HG02943 (cell line): ENCODE results near the gene VPS37D.
"Not testable (repeated sequence)": the region's sequence is repeated elsewhere in the genome, so short reads cannot be mapped to it uniquely, and the experiment has no call there.

Experiments used
- ATAC-seq: cut with Tn5 transposase; IDR thresholded peaks from one replicate; pipeline ENCODE4 v1.9.1; 2021; ENCODE audit warnings: mild to moderate bottlenecking, low read depth, moderate library complexity; ENCODE audit not compliant: unreplicated experiment

VPS37D gene

DNA sequence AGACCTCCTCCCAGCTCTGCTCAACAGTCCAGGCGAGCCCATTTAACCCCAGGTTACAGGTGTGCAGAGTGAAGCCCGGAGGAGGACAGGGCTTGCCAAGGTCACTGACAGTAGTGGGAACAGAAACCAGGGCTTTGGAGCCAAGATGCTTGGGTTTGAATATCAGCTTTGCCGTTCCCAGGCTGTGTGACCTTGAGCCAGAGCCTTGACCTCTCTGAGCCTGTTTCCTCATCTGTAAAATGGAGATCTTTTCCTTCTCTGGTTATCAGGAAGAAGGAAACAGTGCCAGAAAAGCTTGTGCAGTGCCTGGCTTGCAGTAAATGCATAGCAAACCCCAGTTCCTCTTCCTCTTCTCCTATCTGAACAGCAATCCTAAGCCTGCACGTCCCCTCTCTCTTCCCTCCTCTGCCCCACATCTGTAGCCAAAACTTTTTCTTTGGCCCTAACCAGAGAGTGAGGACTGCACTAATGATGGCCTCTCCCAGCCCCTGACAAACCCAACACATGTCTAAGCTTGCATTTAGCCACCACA is 21.9 kb upstream of the VPS37D start:
- no peak for ATAC-seq

DNA sequence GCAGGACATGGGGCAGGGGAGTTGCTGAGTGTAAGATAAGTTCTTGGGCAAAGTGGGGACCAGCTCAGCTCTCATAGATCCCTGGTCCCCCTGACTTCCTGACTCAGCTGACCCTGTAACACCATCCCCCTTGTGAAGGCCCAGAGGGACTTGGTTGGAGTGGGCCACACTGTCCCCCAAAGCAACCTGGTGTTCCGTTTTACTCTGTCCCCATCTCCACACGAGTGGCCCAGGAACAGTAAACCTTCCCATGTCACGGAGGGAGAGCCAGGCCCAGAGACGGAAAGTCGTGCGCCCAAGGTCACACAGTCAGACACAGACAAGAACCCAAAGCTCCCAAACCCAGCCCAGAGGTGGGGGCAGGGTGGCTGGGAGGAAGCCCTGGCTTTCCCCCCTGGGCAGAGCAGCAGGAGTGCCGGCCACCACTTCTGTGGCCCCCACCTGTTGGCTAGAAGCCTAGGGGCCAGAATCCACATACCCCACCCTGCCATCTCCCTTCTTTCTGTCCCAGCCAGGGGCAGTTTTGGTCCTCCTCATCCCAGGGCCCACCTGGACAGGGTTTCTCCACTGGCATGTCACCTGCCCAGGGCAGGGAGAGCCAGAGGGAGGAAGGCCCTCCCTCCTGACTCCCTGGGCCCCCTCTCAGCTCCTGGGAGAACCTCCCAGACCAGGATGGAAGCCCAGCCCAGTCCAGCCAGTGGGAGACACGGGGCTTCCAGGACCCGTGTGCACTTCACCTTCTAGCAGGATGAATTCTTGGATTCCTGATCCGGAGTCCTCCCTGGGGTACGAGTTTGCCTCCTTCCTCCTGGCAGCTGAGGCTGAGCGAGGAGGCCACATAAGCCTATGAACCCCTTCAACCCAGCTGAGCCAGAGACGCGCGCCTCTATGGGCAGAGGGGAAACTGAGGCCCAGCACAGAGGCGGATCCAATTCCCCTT is 20.6 kb upstream of the VPS37D start:
- no peak for ATAC-seq

DNA sequence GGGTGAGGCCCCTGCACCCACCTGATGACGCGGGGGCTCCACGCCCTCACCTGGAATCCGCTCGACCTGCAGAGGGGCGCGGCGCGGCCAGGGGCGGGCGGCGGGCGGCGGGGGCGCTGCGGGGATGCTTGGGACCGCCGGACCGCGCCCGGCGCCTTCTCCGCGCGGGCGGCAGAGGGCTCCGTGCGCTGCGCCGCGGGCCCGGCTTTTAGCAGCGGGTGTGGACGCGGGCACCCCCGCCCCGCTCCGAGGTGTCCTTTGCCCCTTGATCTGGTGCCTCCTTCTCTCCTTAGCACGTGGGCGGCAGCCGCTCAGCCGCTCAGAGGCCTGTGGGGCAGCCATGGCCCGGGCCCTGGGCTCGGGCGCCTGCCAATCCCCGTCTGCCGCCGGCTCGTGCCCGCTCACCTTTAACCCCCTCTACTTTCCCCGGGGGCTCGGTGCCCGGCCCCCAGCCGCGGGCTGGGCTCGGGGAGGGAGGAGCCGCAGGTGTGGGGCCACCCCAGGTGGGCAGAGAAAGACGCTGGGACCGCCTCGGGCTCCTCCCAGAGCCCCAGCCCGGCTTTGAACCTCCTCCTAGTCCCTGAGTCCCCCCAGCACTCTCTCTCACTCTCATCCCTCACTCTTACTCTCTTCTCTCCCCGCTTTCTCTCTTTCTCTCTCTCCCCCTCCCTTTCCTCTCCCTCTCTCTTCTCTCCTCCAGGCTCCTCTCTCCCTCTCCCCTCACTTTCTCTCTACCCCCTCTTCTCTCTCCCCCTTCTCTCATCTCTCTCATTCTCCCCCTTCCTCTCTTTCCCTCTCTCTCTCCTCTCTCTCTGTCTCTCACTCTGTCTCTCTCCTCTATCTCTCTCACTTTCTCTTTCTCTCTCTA is 19.7 kb upstream of the VPS37D start:
- no peak for ATAC-seq

DNA sequence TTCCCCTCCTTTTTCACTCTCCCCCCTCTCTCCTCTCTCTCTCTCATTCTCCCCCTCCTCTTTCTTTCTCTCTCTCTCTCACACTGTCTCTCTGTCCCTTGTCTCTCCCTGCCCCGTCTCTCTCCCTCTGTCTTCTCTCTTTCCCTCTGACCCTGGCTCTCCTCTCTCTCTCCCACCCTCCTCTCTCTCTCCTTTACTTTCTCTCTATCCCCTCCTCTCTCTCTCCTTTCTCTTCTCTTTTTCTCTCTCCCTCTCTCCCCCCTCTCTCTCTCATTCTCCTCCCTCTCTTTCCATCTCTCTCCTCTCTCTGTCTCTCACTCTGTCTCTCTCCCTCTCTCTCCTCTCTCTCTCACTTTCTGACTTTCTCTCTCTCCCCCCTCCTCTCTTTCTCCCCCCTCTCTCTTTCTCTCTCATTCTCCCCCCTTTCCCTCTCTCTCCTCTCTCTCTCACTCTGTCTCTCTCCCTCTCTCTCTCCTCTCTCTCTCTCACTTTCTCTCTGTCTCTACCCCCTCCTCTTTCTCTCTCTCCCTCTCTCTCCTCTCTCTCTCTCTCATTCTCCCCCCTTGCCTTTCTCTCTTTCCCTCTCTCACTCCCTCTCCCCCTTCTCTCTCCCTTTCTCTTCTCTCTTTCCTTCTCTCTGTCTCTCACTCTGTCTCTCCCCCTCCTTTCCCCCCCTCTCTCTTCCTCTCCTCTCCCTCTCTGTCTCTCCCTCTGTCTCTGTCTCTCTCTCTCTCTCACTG is 18.9 kb upstream of the VPS37D start:
- ATAC-seq, result no peak

DNA sequence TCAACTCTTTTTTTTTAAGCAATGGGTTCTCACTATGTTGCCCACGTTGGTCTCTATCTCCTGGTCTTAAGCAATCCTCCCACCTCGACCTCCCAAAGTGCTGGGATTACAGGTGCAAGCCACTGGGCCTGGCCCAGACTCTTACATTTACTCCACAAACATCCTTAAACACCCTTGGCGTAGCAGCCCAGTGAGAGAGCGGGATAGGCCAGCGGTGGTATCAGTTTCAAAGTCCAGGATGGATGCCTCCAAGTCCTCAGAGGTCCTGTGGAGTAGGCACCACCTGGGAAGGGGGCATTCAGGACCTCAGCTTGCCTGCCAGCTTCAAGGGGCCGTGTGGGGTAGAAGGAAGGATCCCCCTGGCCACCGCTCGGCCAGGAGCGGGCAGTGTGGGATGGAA is 18.1 kb upstream of the VPS37D start:
- no peak for ATAC-seq

DNA sequence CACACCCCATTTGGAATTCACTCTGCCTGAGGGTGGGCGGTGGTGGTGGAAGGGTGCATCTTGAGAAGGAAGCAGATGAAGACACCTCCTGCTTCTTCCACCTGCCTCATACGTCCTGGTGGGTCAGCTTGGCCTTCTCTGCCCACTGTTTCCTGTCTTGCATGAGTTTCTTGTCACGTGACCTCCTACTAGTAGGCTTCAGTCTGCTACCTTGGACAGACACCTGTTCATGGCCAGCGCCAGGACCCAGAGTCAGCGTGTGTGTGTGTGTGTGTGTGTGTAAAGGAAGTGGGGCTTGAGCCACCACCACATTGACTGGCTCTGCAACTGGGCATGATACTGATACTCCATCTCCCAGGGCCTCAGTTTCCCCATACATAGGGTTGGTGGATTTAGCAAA is 17.1 kb upstream of the VPS37D start:
- no peak for ATAC-seq

DNA sequence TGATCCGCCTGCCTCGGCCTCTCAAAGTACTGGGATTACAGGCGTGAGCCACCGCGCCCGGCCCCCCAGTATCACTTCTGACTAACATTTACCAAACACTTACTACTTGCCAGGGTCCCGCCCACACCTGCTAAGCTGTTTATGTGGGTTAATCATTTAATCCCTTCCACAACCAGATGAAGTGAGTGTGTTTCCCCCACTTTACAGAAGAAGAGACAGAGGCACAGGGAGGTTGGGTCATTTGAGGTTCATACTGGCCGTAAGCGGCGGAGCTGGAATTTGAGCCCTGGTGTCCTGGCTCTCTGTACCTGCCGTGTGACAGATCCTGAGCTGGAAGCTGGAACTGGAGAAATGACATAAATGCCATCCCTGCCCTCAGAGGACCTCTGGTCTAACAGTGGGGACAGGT is 15.1 kb upstream of the VPS37D start:
- ATAC-seq, result no peak

DNA sequence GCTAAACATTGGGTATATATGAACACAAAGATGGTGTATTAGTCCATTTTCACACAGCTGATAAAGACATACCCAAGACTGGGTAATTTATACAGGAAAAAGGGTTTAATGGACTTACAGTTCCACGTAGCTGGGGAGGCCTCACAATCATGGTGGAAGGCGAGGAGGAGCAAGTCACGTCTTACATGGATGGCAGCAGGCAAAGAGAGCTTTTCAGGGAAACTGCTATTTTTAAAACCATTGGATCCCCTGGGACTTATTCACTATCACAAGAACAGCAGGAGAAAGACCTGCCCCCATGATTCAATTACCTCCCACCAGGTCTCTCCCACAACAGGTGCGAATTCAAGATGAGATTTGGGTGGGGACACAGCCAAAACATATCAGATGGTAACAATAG is 12.3 kb upstream of the VPS37D start:
- ATAC-seq, result not testable (repeated sequence)

DNA sequence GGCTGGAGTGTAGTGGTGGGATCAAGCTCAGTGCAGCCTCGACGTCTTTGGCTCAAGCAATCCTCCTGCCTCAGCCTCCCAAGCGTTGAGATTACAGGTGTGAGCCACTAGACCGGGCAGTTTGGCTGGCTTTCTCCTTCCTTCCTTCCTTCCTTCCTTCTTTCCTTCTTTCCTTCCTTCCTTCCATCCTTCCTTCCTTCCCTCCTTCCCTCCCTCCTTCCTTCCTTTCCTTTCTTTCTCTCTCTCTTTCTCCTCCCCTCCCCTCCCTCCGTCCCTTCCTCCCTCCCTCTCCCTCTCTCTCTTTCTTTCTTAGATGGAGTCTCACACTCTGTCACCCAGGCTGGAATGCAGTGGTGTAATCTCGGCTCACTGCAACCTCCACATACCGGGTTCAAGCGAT is 7.6 kb upstream of the VPS37D start:
- ATAC-seq, result no peak

DNA sequence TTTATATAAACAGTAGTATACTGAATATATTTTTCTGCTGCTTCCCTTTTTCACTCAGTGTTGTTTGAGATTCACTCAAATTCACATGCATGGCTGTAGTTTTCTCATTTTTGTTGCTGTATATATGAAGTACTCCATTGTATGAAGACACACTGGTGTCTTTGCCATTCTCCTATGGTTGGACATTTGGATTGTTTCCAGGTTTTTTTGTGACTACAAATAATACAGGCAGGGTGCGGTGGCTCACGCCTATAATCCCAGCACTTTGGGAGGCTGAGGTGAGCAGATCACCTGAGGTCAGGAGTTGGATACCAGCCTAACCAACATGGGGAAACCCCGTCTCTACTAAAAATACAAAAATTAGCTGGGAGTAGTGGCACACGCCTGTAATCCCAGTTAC is 7.0 kb upstream of the VPS37D start:
- ATAC-seq, result not testable (repeated sequence)

DNA sequence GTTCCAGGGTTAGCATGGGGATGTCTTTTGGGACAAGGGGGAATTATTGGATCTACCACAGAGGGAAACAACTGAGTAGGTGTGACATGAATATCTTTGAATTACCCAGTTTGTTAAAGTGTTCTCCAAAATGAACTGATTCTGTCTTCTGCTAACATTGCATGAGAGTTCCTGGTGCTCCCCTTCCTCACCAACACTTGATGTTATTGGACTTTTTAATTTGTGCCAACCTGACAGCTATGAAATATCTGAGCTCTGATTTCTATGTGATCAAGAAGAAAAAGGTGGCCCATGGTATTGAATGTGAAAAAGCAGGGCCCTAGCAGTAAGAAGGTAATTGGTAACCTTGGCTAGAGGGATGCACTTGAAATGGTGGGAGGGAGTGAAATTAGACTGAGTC is 4.6 kb upstream of the VPS37D start:
- no peak for ATAC-seq

DNA sequence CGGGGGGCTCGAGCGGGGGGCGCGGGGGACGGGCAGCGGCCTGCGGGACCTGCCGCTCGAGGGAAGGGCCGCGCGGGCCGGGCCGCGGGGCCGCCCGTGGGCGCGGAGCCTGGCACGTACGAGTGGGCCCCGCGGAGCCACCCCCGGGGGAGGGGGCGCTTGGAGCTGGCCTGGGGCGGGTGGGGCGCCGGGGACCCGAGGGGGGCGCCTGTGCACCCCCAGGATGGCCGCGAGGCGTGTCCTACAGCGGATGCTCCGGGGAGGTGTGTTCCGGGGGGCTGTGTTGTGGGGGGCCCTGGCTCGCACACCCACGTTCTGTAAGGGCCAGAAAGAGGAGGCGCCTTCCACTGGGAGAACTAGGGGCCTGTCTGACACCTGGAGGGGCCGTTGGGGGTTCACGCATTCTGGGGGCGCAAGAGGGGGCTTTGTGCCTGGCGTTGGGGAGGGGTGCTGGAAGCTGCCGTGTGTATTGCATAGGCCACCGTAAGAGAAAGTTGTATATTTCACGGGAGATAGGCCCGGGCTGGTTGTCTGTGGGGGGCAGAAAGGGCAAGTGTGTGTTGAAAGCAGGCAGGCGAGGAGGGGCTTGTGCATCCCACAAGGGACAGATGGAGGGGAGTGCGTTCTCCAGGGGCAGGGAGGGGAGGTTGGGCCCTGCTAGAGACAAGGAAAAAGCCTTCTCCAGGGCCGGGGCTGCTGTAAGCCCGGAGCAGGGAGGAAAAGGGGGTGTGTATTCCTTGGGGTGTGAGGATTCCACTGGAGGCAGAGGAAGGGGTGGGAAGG is 663 bp downstream of the VPS37D start:
- ATAC-seq, result no peak

DNA sequence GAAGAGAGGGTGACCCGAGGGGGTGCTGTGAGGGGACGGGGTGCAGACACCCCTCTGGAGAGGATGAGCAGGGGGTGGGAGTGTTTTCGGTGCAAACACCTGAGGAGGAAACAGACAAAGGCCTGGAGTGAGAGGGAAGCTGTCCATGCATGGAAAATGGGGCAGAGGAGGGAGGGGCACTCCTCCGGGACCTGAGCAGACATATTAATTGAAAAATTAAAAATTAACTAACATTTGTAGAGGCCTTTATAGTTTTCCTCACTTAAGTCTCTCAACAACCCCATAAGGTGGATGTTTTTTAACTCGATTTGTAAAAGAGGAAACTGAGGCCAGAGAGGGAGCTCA is 1.2 kb downstream of the VPS37D start:
- ATAC-seq, result no peak

DNA sequence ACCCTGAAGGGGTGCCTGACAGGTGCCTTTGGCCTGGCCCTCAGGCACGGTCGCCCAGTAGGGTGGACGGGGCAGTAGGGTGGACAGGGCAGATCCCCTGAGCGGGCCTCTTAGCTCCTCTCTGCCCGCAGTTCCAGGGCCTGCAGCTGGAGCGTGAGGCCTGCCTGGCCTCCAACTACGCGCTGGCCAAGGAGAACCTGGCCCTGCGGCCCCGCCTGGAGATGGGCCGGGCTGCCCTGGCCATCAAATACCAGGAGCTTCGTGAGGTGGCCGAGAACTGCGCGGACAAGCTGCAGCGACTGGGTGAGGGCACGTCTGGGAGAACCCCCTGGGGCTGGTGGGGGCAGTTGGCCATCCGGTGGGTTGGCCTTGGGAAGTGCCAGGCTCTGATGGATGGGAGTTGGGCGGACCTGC is 1.7 kb downstream of the VPS37D start:
- ATAC-seq, result no peak

DNA sequence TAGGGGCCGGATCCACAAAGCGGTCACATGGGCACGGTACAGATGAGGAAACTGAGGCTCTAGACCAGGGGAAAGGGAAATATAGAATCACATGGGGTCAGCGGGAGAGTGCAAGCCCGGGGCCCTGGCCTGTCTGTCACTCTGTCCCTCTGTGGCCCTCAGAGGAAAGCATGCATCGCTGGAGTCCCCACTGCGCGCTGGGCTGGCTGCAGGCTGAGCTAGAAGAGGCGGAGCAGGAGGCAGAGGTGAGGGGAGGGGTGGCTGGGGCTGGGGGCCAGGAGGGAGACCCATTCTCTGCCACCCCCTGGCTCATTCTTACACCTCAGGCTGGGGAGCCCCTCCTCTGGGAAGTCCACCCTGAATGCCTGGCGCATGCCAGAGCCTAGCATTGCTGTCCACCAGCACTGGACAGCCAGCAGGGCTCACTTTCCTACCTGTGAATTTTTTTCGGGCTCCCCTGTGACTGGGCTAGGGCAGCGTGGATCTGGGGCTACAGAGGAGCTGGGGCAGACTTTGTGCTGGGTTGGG is 2.3 kb downstream of the VPS37D start:
- no peak for ATAC-seq

DNA sequence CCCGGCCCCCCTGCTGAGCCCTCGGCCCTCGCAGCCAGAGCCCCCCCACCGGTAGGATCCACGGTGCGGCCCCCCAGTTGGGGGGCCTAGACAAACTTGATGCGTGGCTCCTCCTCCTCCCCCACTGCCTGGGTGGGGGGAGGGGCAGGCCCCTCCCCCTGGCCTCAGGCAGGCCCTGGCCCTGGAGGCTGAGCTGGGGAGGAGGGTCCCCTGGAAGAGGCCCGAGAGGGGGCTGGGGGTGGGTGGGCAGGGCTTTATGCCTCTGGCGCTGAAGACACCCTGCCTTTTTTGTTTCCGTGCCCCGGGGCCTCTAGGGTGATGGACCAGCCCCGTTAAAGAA is 3.7 kb downstream of the VPS37D start:
- no peak for ATAC-seq

DNA sequence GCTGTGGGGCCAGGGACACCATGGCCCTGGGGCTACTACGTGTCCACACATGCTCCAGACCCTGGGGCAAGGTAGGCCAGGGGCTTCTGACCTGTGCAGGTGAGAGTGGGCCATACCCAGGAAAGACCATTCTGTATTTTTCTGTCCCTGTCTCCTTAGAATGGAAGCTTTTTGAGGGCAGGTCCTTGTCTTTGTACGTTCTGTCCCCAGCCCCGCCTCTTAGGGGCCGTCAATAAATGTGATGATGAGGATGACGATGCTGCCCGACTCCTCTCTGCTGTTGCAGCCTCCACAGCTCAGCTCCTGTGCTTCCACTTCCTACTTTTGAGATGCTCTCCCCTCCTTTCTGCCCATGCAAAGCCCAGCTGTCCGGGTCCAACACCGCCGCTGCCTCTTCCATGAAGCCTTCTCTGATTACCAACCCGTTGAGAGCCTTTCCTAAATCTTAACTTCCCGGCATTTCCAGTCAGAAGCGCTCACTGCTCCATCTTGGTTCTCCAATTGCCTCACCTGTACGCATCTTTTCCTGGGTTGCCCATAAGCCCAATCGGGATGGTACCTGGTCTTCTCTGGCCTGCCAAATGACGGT is 4.3 kb downstream of the VPS37D start:
- ATAC-seq, result no peak

DNA sequence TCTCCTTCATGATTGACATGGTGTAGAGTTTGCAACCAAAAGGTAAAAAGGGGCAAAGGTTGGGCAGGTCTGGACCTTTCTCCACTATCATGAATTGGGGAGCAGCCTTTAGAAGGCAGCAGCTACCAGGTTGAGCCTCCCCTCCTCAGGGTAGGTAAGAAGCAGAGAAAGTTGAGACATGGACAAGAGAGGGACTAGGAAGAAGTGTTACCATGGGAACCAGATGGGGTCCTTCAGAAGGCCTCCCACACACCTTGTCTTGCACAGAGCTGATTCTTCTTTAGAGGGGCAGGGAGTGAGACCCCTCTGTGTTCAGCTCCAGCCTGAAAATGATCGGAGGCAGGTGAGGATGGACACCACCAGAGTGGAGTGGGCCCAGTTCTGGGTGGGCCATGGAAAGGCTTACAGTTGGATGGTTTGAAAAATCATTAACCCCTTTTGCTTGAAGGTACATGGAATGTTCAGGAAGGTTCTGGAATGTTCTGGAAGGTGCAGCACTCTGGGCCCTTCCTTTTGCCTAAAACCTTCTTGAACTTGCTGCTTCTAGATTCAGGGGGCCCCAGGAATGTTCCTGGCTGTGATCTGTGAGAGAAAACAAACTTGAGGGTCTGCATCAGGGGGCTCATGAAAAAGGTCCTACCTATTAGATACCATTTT is 7.0 kb downstream of the VPS37D start:
- ATAC-seq, result no peak

DNA sequence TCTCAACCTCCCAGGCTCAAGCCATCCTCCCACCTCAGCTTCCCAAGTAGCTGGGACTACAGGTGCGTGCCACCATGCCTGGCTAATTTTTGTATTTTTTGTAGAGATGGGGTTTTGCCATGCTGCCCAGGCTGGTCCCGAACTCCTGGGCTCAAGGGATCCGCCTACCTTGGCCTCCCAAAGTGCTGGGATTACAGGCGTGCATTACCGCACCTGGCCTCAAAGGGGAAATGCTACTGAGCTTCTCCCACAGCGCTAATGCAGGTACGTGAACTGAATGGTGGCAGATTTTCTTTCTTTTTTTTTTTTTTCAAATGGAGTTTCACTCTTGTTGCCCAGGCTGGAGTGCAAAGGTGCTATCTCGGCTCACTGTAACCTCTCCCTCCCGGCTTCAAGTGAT is 8.4 kb downstream of the VPS37D start:
- ATAC-seq, result not testable (repeated sequence)
